NT2/D1 (cell line): ENCODE data around the gene CACNA1G.

Experiments
- SUZ12 ChIP-seq: IDR thresholded peaks from 2 replicates; pipeline ENCODE4 v1.6.1; 2011; ENCODE audit not compliant: insufficient read length, insufficient read depth; ENCODE audit errors: extremely low read depth
- YY1 ChIP-seq: IDR thresholded peaks from 2 replicates; pipeline ENCODE4 v1.6.1; 2011; ENCODE audit not compliant: insufficient read length, insufficient read depth
- ZNF274 ChIP-seq: IDR thresholded peaks from 2 replicates; pipeline ENCODE4 v1.6.1; 2011; ENCODE audit warnings: mild to moderate bottlenecking, low read depth, low read length

- TF ChIP-seq ZNF274 = no peak
- no peak for TF ChIP-seq YY1
- no peak for TF ChIP-seq SUZ12
These were observed 19.7 kb upstream of the CACNA1G start for GRCh38 chr17:50540560-50541401.
